SKM-1 (cell line): Measurements from ENCODE around the gene MAGOH.

ENCODE experiments used
- DNase-seq: peaks from one replicate; lab custom pipeline; 2025; ENCODE audit not compliant: unreplicated experiment; lab: John Stamatoyannopoulos, UW

The MAGOH gene

DNA sequence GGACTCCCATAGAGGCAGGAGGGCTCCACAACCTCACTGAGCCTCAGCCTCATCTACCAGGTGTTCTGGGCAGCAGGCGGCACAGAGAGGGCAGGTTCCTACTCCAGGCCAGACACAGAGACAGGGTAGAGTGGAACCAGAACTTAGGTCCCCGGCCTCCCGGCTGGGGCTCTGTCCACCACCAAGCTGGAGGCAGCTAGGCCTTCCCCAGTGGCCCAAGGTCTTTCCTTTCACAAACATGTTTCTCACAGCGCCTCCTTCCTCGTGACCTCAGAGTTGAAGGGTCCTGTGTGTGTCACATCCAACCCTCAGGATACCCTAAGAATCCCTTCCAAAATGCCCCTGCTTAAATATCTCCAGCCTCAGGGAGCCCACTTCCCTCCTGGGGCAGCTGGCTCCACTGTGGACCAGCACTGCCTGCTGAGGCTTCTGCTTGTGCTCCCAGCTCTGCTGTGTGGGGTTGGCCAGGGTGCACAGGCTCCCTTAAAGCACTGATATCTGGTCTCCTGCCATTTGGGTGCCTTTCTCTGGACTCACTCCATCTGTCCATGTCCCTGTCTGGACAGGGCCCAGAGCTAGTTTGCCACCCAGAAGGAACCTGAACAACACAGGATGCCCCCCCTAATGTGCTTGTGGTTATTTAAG is 33.2 kb upstream of the MAGOH start:
- no peak for DNase-seq

GRCh38 chr1:53270873-53271272 is 32.6 kb upstream of the MAGOH start:
- DNase-seq, result no peak

DNA sequence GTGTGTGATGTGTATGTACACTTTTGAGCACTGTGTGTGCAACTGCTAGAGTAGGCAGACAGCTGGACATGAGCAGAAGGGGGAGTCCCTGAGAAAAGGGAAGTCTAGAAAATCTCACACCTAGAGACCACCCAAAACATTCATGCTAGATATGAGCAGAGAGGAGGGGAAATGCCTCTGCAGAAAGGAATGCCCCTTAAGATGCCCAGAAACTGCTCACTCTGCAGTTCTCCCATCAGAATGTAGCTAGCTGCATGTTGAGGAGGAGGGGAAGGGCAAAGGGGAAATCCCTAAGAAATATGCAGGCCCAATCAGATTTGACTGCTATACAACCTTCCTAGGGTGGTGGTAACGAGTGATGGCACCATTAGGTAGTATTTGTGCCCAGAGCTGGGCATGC is 31.8 kb upstream of the MAGOH start:
- DNase-seq, result no peak

DNA sequence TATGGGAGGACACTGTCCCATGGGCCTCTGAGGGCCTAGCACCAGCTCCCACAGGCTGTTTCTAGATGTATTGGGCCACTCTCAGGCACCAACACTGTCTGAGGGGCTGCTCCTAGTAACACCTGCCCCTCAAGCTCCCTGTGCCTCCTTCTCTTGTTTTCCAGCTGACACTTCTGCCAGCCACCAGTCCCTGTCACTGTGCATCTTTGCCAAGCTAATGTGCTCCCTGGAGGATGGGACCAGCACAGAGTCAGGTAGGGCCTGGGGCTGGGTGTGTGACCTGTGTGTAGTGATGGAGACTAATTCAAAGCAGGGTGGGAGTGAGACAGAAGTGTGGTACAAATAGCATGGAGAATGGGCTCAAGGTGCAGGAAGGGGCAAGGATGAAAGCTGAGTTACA is 29.4 kb upstream of the MAGOH start:
- DNase-seq, result no peak

GRCh38 chr1:53266038-53266437 is 27.7 kb upstream of the MAGOH start:
- DNase-seq, result no peak

GRCh38 chr1:53265581-53265980 is 27.3 kb upstream of the MAGOH start:
- no peak for DNase-seq

GRCh38 chr1:53264048-53264447 is 25.7 kb upstream of the MAGOH start:
- DNase-seq, result no peak

- DNase-seq, result no peak
These were observed 23.7 kb upstream of the MAGOH start for GRCh38 chr1:53262000-53262399.

DNA sequence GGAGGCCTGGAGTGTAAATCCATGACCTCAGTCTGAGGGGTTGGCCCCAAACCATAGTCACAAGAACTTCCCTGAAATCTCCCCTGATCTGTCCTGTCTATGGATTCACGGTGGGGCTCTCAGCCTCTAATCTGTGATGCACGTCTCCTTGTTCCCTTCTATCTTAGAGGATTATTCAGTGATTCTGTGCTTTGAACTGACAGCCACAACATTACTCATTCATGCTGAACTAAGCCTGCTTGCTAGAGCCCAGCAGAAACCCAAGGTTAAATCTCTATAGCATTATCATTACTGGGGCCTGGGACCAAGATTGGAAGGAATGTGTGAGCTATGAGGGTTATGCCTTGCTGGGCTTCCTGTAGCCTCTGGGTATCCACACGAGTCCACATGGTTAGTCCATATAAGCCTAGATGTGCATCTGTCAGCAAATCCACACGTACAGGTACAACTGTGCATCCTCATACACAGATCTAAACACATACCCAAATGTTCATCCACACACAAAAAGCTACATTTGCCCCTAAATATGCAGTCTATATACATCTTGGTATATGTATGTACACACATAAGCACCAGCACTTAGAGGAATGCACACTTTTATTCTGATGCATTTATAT is 22.4 kb upstream of the MAGOH start:
- no peak for DNase-seq

- no peak for DNase-seq
These were observed 21.6 kb upstream of the MAGOH start for GRCh38 chr1:53259932-53260331.

- DNase-seq, result no peak
These were observed 19.9 kb upstream of the MAGOH start for GRCh38 chr1:53258216-53258615.

- DNase-seq, result no peak
These were observed 19.2 kb upstream of the MAGOH start for GRCh38 chr1:53257454-53258081.

GRCh38 chr1:53256511-53257453 is 18.5 kb upstream of the MAGOH start:
- no peak for DNase-seq

- no peak for DNase-seq
These were observed 16.7 kb upstream of the MAGOH start for GRCh38 chr1:53255031-53255430.

- DNase-seq, result no peak
These were observed 15.8 kb upstream of the MAGOH start for GRCh38 chr1:53254011-53254640.

DNA sequence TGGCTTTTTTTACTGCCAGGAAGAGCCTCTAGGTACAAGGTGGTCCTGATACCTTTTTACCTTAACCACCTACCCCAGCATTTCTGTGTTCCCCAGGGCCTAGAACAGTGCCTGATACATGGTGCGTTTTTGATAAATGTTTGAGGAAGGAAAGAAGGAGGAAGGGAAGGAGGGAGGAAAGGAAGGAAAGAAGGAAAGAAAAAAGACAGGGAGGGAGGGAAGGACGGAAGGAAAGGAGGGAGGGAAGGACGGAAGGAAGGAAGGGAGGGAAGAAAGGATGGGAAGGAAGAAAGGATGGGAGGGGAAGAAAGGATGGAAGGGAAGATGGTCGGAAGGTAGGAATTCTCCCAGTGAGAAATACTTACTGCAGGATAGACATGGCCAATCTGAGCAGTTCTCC is 12.0 kb upstream of the MAGOH start:
- no peak for DNase-seq

GRCh38 chr1:53249706-53250105 is 11.4 kb upstream of the MAGOH start:
- no peak for DNase-seq

GRCh38 chr1:53246261-53247134 is 8.2 kb upstream of the MAGOH start:
- no peak for DNase-seq

DNA sequence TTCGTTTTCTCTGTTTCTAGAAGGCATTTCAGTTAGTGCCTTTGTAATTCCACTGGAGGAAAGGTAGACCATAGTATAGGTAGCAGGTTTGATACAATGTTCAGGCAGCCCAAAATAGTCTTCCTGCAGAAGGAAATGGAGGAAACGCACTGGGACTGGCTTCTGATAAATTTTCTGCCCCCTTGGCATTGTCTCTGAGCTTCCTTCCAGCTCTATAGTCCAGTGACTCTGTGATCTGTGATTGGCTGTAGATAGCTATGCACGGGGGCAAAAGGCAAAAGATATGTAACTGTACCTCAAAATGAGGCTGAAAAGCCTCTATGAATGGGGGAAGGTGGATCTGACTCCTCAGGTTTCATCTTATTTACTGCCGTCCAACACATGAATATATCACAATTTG is 5.8 kb upstream of the MAGOH start:
- DNase-seq, result no peak

GRCh38 chr1:53242381-53242780 is 4.1 kb upstream of the MAGOH start:
- no peak for DNase-seq
